Thyroid gland (tissue), 4 donors: ENCODE data around the gene C13orf46.

Source experiments
- POLR2A ChIP-seq, 2 donors: fragments of 450-650 bp; IDR thresholded peaks; one replicate each; pipeline ENCODE4 v1.6.1; 2017; ENCODE audit warnings: antibody characterized with exemption in 2 of 2, mild to moderate bottlenecking in 2 of 2, moderate library complexity in 1 of 2
- TF ChIP-seq, protein P1 (sequence below), 6 experiments: fragments of 200-600 bp in 3 of 6; fragments of 450-650 bp in 3 of 6; sonication (generic) in 3 of 6; IDR thresholded peaks; one replicate each; pipeline ENCODE4 v1.5.1; 2016 to 2019; ENCODE audit warnings: antibody characterized with exemption in 6 of 6, mild to moderate bottlenecking in 2 of 6, inconsistent platforms in 1 of 6, moderate library complexity in 1 of 6

- TF ChIP-seq, protein P1, sequence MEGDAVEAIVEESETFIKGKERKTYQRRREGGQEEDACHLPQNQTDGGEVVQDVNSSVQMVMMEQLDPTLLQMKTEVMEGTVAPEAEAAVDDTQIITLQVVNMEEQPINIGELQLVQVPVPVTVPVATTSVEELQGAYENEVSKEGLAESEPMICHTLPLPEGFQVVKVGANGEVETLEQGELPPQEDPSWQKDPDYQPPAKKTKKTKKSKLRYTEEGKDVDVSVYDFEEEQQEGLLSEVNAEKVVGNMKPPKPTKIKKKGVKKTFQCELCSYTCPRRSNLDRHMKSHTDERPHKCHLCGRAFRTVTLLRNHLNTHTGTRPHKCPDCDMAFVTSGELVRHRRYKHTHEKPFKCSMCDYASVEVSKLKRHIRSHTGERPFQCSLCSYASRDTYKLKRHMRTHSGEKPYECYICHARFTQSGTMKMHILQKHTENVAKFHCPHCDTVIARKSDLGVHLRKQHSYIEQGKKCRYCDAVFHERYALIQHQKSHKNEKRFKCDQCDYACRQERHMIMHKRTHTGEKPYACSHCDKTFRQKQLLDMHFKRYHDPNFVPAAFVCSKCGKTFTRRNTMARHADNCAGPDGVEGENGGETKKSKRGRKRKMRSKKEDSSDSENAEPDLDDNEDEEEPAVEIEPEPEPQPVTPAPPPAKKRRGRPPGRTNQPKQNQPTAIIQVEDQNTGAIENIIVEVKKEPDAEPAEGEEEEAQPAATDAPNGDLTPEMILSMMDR (IDR thresholded peaks at IDR 0.05), result no peak
- TF ChIP-seq POLR2A (IDR thresholded peaks at IDR 0.05), result no peak
Observed at GRCh38 chr13:114002009-114002544, 28.2 kb upstream of the C13orf46 start.
